Measurements from ENCODE around the gene TMEM143. TPM values are rescaled to one million over a fixed set of nuclear protein-coding genes. Genes with fewer than 3 reads are reported as not detected.
A peak's percentile ranks its signal among the peaks of the same experiment; 100 is the strongest.

Gene TMEM143
- total and polyA plus RNA-seq, 2 donors (not counting 3 experiments of a cell fraction or from before 2014, with no cell fraction given), result 5.4 to 7.3 TPM

- H3K4me1 ChIP-seq (ENCODE audit: control insufficient read depth, extremely low read depth, insufficient read depth, low read length), result peaks cover 3% of the 10 kb centered on the region
- peak; percentile 85 for FAIRE-seq
- H3K9me1 ChIP-seq (replicated peaks; ENCODE audit: control insufficient read depth, extremely low read depth, insufficient read depth, low read length), result no peaks in the 10 kb centered on the region
- peak overlapping the region; percentile 68 for H3K4me2 ChIP-seq (ENCODE audit: insufficient read depth, low read length)
- BruUV-seq (replicated peaks), result no TSS peak
- H3K79me2 ChIP-seq (ENCODE audit: control insufficient read depth, insufficient read depth, low read length), result peaks cover 20% of the 10 kb centered on the region
- peaks cover 14 to 24% of the 10 kb centered on the region in 2 experiments for H3K36me3 ChIP-seq (ENCODE audit: control insufficient read depth in 2 of 2, extremely low read depth in 1 of 2, insufficient read depth in 2 of 2, low read length in 2 of 2)
- H2AFZ ChIP-seq (ENCODE audit: low read depth, low read length), result peak overlapping the region; percentile 77
- intact Hi-C loops (cut with micrococcal nuclease), result loop anchor here (1.0 to 2.0 kb wide), 5 partner anchors 26 to 194 kb away; partner anchors contain the start of genes CYTH2, GRWD1 and SYNGR4
- H4K20me1 ChIP-seq (replicated peaks; ENCODE audit: control insufficient read depth, extremely low read depth, insufficient read depth, low read length), result no peaks in the 10 kb centered on the region
- H3K4me3 ChIP-seq (replicated peaks in 1 of 3; ENCODE audit: insufficient read depth in 1 of 3, low read depth in 1 of 3, low read length in 3 of 3), result peak overlapping the region; percentile 76 to 99 (median 83)
- peak; percentile 72 for DNase-seq (ENCODE audit: low read depth, low spot score)
- peaks cover 10 to 25% of the 10 kb centered on the region in 2 experiments for H3K27me3 ChIP-seq (ENCODE audit: control insufficient read depth in 2 of 2, insufficient read depth in 2 of 2, low read length in 2 of 2)
- ChIA-PET CTCF (interaction anchor here (0.5 to 2.2 kb wide), 35 partner anchors 9 to 425 kb away, joined by 3 to 52 read pairs (median 8); partner anchors contain the start of genes GRWD1, SYNGR4 and TMEM143), POLR2A (interaction anchor here (0.5 kb wide), 1 partner anchor 119 kb away, joined by 3 read pairs; no protein-coding TSS in a partner anchor)
- peak overlapping the region; percentile 99 for H3K9ac ChIP-seq (replicated peaks; ENCODE audit: extremely low read depth, insufficient read depth, low read length)
- H3K9me3 ChIP-seq (replicated peaks; ENCODE audit: control insufficient read depth, insufficient read depth, low read length), result no peaks in the 10 kb centered on the region
- dilution Hi-C loops (cut with MboI; ENCODE audit: extremely low pct_ligation_motif_present, low sequenced_read_pairs), result no loop called here
- TF ChIP-seq GATA2 (IDR thresholded peaks at IDR 0.05; ENCODE audit: insufficient read depth, insufficient read length, low read depth, low read length), result no peak
- TF ChIP-seq, protein P1, sequence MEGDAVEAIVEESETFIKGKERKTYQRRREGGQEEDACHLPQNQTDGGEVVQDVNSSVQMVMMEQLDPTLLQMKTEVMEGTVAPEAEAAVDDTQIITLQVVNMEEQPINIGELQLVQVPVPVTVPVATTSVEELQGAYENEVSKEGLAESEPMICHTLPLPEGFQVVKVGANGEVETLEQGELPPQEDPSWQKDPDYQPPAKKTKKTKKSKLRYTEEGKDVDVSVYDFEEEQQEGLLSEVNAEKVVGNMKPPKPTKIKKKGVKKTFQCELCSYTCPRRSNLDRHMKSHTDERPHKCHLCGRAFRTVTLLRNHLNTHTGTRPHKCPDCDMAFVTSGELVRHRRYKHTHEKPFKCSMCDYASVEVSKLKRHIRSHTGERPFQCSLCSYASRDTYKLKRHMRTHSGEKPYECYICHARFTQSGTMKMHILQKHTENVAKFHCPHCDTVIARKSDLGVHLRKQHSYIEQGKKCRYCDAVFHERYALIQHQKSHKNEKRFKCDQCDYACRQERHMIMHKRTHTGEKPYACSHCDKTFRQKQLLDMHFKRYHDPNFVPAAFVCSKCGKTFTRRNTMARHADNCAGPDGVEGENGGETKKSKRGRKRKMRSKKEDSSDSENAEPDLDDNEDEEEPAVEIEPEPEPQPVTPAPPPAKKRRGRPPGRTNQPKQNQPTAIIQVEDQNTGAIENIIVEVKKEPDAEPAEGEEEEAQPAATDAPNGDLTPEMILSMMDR (IDR thresholded peaks at IDR 0.05; ENCODE audit: extremely low read depth in 1 of 2, insufficient read depth in 1 of 2, low read depth in 1 of 2, low read length in 2 of 2), result peak; percentile 43 to 76
- TF ChIP-seq POLR2AphosphoS5 (IDR thresholded peaks at IDR 0.05; ENCODE audit: insufficient read depth, low read depth, low read length), result peak; percentile 47
- no peak for TF ChIP-seq FOS (IDR thresholded peaks at IDR 0.05; ENCODE audit: borderline replicate concordance, insufficient read depth, low read length)
- TF ChIP-seq JUN (IDR thresholded peaks at IDR 0.05; ENCODE audit: borderline replicate concordance, insufficient read depth, insufficient read length, low read depth), result no peak
- no peak for TF ChIP-seq EZH2 (IDR thresholded peaks at IDR 0.05; ENCODE audit: borderline replicate concordance, low read depth, low read length, severe bottlenecking)
- TF ChIP-seq MYC (IDR thresholded peaks at IDR 0.05; ENCODE audit: low read depth, low read length), result no peak
- TF ChIP-seq POLR2A (IDR thresholded peaks at IDR 0.05; ENCODE audit: low read depth, low read length), result peak; percentile 45
- TF ChIP-seq, protein P2, sequence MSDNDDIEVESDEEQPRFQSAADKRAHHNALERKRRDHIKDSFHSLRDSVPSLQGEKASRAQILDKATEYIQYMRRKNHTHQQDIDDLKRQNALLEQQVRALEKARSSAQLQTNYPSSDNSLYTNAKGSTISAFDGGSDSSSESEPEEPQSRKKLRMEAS (IDR thresholded peaks at IDR 0.05; ENCODE audit: insufficient read depth, insufficient read length), result no peak
- peak overlapping the region; percentile 65 for H3K27ac ChIP-seq (ENCODE audit: insufficient read depth, low read depth, low read length)
These were observed 26.7 kb upstream of the TMEM143 start for GRCh38 chr19:48390188-48391099.
